HEK293T (cell line): ENCODE measurements around the gene HSF5.

Experiments used
- BHLHE40 ChIP-seq: fragments of 450-650 bp; IDR thresholded peaks from 2 replicates; pipeline ENCODE4 v1.6.1; 2016; ENCODE audit warnings: mild to moderate bottlenecking, moderate library complexity, borderline replicate concordance
- ELF4 ChIP-seq: fragments of 450-650 bp; IDR thresholded peaks from 2 replicates; pipeline ENCODE4 v1.6.1; 2017; ENCODE audit warnings: antibody characterized with exemption
- FOXA1 ChIP-seq: fragments of 450-650 bp; IDR thresholded peaks from 2 replicates; pipeline ENCODE4 v1.6.1; 2016; ENCODE audit warnings: mild to moderate bottlenecking
- FOXK2 ChIP-seq: fragments of 450-650 bp; IDR thresholded peaks from 2 replicates; pipeline ENCODE4 v1.6.1; 2016; ENCODE audit warnings: mild to moderate bottlenecking
- FOXM1 ChIP-seq: fragments of 450-650 bp; IDR thresholded peaks from 2 replicates; pipeline ENCODE4 v1.6.1; 2017; ENCODE audit warnings: mild to moderate bottlenecking, borderline replicate concordance
- HDGF ChIP-seq: fragments of 450-650 bp; IDR thresholded peaks from 2 replicates; pipeline ENCODE4 v1.6.1; 2017; ENCODE audit warnings: antibody characterized with exemption, borderline replicate concordance
- L3MBTL2 ChIP-seq: fragments of 450-650 bp; conservative IDR thresholded peaks from 2 replicates; pipeline ENCODE4 v1.6.1; 2016; ENCODE audit warnings: mild to moderate bottlenecking
- SP1 ChIP-seq: fragments of 450-650 bp; IDR thresholded peaks from 2 replicates; pipeline ENCODE4 v1.6.1; 2017
- TARDBP ChIP-seq: fragments of 450-650 bp; IDR thresholded peaks from 2 replicates; pipeline ENCODE4 v1.6.1; 2016
- ZNF384 ChIP-seq: fragments of 450-650 bp; IDR thresholded peaks from 2 replicates; pipeline ENCODE4 v1.6.1; 2016

DNA sequence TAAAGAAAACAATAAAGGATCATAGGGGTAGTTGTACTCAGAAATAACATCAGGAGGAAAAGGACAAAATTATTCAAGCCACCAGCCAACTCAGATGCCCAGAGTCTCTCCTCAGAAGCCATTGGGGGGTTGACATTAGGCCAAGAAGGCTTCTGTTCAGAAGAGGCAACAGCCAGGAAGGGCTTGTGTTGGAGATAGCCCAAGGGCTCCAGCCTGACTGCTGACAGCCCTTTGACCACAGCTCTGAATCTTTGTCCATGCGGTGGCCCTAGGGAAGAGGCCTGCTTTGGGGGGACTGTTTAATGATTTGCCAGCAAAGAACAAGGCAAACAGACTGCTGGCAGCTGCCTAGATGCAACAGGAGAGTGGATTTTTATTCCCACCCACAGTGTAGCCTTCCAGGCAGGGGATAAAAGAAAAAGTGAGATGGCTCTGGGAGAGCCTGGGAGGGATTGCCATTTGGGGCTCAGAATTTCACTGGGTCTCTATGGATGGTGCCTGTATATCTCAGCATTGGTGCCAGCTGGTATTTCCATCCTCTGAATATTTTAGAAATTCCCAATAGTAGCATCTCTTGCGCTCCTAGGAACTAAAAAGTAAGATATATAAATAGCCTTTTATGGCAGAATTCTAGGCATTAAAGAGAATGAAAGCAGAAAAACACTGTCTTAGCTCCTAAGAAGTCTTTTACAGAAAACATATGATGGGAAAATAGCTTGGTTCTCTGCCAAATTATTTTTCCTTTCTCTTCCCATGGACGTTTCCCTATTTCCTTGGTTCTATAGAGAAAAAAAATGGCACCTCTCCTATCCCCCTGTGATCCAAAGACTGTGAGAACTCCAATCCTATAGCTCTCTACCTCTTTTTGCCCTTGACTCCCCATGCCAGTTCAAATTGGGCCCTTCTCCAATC is 106.8 kb downstream of the HSF5 start:
- TF ChIP-seq ELF4 (no peak), HDGF (no peak), ZNF384 (no peak), FOXA1 (no peak), SP1 (no peak), BHLHE40 (no peak), FOXM1 (no peak), TARDBP (no peak), L3MBTL2 (no peak), FOXK2 (no peak)
